Measurements from ENCODE around the gene RIPOR3.
"Not testable (repeated sequence)": the region's sequence is repeated elsewhere in the genome, so short reads cannot be mapped to it uniquely, and the experiment has no call there.

Gene RIPOR3

DNA sequence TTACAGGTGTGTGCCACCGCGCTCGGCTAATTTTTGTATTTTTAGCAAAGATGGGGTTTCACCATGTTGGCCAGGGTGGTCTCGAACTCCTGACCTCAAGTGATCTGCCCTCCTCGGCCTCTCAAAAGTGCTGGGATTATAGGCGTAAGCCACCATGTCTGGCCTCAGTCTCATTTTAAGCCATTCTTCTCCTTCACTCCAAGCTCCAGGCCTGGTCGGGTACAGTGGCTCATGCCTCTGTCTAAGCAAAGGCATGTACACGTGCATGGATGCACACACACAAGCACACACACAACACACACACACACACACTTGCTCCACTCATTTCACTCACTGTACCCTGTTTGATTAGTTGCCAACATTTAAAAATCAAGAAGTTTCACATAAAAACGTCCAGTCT, 32.3 kb upstream of the RIPOR3 start:
- no peak for DNase-seq

DNA sequence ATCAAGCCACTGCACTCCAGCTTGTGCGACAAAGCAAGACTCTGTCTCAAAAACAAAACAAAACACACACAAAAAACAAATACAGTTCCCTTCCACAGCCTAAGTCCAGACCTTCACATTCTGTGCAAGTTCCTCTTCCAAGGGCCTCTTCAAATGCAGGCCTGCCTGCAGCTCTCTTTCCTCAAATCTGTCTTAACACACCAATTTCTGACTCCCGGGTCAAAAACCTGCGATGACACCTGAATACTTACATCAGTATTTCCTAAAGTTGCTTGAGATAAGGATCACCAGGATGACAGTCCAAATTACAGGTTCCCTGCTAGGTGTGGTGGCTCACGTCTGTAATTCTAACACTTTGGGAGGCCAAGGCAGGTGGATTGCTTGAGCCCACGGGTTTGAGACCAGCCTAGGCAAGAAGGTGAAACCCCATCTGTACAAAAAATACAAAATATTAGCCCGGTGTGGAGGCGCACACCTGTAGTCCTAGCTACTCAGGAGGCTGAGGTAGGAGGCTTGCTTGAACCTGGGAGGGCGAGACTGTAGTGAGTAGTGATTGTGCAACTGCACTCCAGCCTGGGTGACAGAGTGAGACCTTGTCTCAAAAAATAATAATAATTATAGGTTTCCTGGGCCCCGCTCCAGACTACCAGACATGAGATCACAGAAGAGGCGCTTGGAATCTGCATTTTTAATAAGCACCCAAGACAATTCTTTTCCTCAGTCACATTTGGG, 31.2 kb upstream of the RIPOR3 start:
- no peak for DNase-seq

DNA sequence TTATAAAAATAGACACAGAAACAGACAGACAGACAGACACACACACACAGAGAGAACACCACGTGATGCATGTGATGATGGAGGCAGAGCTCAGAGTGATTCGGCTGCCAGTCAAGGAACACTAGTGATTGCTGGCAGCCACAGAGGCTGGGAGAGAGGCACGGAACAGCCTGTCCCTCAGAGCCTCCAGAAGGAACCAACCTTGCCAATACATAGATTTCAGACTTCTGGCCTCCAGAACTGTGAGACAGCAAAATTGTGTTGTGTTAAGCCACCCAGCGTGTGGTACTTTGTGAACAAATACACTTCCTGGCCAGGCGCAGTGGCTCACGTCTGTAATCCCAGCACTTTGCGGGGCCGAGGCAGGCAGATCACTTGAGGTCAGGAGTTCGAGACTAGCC, 30.5 kb upstream of the RIPOR3 start:
- no peak for DNase-seq

DNA sequence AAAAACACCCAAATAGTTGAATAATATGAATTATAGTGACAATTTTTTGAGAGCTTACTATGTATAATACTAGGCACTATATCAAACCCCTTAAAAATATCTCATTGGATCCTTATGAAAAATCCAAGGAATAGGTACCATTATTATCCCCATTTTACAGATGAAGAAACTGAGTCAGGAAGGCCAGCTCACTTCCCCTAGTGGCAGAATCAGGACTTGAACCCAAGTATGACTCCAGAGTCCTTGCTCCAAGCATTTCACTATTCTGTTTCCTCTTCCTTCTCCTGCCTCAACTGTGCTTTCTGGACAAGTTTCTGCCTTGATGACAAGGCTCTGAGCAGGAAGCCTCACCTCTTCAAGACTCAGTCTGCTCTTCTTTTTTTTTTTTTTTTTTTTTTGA, 29.2 kb upstream of the RIPOR3 start:
- no peak for DNase-seq

DNA sequence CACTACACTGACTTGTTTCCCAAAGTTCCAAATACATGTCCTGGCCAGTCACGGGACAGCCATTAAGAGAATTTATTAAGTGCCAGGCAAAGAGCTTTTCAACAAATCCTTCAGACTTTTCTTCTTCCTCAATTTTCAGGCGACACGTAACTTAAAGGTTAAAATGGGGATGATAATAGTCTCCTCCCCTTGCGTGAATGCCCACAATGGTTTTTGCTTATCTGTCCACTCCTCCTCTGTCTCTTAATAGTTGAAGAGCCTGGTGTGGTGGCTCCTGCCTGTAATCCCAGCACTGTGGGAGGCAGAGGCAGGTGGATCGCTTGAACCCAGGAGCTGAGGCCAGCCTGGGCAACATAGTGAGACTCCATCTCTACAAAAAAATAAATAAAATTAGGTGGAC, 28.7 kb upstream of the RIPOR3 start:
- no peak for DNase-seq

DNA sequence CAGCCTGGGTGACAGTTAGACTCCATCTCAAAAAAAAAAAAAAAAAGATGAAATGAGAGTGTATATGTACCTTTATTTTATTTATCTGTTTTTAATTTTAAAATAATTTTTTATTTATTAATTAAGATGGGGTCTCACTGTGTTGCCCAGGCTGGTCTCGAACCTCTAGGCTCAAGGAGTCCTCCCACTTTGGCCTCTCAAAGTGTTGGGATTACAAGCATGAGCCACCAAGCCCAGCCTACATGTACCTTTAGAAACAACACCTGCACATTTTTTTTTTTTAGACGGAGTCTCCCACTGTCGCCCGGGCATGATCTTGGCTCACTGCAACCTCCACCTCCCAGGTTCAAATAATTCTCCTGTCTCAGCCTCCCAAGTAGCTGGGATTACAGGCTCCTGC, 28.0 kb upstream of the RIPOR3 start:
- no peak for DNase-seq

DNA sequence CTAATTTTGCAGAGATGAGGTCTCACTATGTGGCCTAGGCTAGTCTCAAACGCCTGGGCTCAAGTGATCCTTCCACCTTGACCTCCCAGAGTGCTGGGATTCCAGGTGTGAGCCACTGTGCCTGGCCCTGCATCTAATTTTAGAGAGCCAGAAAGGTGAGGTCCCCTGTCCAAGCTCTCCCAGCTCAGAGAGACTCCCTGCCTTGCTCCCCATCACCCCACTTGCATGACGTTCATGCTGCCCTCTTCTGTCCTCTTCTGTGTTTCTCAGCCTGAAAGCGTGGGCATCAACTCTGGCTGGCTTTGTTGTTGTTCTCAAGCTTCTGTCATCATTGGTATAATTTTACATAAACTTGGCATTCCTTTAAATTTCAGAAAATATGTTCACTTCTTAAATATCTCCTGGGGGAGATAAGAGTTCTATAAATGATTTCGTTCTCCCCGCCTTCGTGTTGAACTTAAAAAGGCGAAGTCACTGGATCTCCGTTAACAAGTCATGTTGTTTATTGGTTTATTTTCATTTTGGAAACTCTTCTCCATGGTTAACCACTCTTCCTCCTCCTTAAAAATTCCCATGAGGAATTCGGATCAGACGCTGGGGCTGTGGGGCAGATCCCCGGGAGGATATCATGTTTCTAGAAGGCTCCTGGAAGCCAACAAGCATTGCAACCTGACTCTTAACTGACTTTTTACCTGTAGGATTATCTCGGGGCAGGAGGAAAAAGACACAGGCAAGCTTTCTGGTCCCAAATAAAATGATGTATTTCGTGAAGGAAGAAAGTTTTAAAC, 26.8 kb upstream of the RIPOR3 start:
- DNase-seq, result no peak

DNA sequence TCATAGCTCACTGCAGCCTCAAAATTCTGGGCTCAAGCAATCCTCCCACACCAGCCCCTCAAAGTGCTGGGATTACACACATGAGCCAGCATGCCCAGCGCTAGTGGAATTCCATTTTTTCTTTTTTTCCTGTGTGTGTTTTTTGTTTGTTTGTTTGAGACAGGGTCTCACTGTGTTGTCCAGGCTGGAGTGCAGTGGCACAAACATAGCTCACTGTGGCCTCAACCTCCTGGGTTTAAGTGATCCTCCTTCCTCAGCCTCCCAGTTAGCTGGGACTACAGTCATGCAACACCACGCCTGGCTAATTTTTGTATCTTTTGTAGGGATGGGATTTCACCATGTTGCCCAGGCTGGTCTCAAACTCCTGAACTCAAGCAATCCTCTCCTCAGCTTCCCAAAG, 26.0 kb upstream of the RIPOR3 start:
- no peak for DNase-seq

DNA sequence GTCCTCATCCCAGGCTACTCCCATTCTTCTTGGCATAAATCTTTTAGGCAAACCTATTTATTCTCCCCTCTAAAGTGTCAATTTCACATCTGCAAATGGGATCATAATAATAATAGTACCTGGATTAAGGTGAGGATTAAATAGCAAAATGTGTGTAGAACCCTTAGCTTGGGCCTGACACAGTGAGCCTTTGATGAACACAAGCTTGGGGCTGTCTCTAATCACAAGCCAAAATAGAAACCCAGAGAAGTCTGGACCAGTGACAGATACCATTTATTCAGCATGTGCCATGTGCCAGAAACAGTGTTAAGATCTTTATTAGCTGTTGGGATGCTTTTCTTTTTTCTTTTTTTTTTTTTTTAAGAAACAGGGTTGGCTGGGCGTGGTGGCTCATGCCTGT, 25.2 kb upstream of the RIPOR3 start:
- no peak for DNase-seq

DNA sequence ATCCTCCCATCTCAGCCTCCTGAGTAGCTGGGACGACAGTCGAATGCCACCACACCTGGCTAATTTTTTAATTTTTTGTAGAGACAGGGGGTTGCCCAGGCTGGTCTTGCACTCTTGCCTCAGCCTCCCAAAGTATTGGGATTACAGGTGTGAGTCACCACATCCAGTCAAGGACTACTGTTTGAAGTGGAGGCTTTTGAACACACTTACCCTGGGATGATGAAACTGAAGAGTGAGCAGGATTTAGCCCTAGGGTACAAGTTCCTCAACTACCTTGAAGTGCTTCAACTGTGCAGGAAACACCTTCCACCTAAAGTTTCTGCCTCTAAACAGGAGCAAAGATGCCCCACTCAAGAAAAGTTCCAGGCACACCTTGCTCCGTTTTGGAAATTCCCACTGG, 24.4 kb upstream of the RIPOR3 start:
- no peak for DNase-seq

DNA sequence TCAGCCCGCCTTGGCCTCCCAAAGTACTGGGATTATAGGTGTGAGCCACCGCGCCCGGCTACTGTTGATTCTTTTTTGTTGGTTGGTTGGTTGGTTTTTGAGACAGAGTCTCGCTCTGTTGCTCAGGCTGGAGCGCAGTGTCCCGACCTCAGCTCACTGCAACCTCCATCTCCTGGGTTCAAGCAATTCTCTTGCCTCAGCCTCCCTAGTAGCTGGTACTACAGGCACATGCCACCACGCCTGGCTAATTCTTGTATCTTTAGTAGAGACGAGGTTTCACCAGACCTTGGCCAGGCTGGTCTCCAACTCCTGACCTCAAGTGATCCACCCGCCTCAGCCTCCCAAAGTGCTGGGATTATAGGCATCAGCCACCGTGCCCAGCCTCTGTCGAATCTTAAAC, 23.1 kb upstream of the RIPOR3 start:
- DNase-seq, result not testable (repeated sequence)

DNA sequence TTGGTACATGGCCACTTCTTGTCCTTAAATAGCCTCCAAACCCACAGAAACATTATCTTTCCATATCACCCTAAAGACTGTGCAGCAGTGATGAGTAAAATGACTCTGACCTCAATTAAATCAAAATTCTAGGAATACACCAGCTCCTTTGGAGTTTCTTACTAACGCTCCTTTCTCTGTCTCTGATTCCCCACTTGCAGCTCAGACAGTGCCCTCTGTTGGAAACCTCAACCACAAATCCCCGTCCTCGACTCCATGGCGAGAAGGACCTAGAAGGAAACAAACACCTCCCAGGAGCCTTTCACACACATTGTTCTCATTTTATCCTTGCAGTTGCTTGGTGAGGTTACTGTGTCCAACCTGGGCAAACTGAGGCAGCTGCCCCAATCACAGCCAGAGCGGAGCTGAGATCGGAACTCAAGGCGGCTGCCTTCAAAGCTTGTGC, 22.3 kb upstream of the RIPOR3 start:
- DNase-seq, result no peak

DNA sequence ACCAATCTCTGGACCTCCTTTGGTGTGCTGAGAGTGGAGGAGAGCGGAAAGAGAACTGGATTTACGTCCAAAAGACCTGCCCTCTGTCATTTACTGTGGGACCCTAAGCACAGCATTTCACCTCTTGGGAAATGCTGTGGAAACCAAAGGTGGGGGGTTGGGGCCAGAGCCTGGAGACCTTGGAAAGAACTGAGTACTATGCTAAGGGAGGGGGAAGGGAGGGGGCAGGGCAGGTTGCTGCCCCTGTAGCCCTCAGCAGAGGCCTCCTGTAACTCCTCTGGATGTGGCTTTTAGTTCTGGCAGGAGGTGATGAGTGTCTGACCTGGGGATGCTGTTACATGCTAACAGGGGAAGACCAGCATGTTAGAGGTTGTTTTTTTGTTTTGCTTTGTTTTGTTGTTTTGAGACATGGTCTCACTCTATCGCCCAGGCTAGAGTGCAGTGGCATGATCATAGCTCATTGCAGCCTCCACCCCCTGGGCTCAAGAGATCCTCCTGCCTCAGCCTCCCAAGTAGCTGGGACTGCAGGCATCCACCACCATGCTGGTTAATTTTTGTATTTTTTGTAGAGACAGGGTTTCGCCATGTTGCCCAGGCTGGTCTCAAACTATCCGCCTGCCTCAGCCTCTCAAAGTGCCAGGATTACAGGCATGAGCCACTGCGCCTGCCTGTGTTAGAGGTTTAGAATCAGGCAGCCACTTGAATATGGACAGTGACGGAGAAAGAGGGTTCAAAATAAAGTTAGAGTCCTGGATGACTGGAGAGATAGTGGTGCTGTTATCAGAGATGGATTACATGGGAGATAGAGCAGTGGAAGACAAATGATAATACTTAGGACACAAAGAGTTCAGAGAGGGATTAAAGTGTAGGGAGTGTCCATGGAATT, 21.7 kb upstream of the RIPOR3 start:
- DNase-seq, result no peak

DNA sequence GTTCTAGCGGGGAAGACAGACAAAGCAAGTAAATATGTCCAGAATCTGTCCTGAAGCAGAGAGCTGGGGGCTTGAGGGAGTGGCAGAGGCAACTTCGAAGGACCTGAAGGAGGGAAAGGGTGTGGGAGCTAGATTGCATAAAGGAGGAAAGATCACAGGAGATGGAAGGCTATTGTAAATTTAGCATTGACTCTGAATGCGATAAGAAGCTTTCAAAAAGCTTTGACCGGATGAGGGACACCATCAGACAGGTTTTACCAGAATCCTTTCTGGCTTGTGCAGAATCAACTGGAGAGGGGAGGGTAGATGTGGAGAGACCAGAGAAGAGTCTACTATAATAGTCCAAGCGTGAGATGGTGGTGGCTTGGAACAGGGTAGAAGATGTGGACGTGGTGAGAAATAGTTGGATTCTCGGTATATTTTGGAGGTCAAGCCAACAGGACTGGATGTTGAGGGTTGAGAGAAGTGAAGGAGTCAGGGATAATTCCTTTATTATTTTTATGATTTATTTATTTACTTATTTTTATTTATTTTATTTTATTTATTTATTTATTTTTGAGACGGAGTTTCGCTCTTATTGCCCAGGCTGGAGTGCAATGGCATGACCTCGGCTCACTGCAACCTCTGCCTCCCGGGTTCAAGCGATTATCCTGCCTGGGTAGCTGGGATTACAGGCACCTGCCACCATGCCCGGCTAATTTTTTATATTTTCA, 19.9 kb upstream of the RIPOR3 start:
- no peak for DNase-seq

DNA sequence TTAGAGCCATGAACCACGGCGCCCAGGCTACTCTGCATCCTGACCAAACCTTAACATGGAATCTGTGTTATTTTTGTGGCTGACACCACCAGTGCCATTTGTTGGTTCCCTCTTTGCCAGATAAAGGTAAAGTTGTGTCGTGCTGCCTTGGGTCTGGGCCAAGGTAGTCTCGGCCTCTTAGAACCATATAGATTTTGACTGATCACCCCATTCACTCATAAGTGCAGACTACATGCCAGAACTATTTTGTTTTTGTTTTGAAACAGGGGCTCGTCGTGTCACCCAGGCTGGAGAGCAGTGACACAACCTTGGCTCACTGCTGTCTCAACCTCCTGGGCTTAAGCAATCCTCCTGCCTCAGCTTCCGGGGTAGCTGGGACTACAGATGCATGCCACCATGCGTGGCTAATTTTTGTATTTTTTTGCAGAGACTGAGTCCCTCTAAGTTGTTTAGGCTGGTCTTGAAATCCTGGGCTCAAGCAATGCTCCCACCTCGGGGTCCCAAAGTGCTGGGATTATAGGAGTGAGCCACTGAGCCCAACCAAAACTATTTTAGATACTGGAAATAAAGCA, 19.2 kb upstream of the RIPOR3 start:
- no peak for DNase-seq

DNA sequence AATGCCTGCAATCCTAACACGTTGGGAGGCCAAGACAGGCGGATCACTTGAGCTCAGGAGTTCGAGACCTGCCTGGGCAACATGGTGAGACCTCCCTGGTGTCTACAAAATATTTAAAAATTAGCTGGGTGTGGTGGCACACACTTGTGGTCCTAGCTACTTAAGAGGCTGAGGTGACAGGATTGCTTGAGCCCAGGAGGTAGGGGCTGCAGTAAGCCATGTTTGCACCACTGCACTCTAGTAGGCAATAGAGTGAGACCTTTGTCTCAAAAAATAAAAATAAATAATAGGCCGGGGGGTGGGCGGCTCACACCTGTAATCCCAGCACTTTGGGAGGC, 18.3 kb upstream of the RIPOR3 start:
- DNase-seq, result no peak

DNA sequence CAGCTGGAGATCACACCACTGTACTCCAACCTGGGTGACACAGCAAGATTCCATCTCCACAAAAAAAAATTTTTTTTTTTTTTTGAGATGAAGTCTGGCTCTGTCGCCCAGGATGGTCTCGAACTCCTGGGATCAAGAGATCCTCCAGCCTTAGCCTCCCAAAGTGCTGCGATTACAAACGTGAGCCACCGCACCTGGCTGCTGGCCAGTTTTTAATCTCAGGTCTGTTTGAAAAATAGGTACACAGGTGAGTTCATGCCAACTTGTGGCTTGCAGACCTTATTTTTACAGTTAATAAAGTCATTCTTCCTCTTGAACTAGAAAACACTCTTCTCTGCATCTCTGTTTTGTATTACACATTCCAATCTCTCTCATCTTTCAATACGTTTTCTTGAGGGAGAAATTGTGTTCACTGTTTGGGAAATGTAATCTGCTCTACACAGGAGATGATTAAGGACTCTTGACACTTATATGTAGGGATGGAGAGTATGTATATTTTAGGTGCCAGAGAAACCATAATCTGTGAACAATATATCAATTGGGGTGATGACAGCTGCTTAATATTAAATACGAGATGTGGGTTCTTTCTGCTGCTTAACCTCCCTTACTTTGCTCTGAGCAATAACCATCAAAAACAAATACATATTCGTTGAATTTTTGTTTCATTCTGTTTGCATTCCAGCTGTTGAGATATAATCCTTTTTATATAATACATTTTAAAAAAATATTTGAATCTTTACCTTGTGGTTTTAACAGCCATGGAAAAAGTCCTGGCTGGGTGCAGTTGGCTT, 17.7 kb upstream of the RIPOR3 start:
- DNase-seq, result no peak

DNA sequence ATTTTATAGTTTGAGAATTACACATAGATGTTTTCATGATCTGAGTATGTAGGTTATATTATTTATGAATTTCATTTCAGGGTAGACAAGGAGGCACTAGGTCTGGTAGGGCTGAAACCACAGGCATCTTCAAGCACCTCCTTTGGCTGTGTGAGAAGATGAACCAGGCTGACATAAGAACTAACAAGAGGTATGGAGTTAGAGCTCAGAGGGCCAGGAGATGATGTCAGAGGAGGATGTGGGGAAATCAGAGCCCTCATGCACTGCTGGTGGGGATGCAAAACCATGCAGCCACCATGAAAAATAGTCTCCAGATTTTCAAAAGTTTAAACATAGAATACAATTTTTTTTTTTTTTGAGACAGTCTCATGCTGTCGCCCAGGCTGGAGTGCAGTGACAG, 13.6 kb upstream of the RIPOR3 start:
- no peak for DNase-seq

DNA sequence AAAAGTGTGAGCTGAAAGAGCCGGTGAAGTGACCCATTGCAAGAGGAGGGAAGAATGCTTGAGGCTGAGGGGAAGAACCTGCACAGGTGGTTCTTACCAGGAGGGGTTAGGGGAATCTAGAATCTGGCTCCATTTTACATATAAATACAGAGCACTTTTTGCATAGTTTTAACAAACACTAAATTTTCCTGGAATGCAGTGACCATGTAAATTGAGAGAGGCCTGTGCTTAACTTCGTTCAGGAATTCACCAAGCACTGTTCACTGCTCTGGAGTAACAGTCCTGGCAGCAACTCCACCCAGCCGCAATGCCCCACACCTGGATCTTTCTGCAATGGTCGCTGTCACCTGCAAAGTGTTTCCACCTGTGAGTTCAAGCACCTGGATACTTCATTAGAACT, 13.2 kb upstream of the RIPOR3 start:
- DNase-seq, result no peak

DNA sequence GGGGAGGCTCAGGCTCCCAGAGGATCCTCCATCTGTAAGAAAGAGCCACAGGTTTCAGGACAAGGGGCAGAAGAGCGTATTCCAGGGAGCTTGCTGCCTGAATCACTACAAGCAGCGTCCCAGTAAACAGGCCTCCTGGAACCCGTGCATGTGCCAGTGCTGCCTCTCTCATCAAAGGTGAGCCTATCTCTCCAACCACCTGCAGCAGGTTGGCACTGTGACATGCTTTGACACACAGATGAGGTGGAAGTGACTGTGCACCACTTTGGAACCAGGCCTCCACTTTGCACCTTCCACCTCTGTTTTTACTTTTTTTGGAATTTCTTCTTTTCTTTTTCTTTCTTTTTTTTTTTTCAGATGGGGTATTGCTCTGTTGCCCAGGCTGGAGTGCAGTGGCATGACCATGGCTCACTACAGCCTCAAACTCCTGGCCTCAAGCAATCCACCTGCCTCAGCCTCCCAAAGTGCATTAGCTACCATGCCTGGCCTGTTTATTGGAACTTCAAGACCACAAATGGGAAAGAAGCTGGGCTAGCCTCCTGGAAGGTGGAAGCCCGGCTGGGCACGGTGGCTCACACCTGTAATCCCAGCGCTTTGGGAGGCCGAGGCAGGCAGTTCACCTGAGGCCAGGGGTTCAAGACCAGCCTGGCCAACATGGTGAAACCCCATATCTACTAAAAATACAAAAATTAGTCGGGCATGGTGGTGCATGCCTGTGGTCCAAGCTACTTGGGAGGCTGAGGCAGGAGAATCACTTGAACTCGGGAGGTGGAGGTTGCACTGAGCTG, 12.5 kb upstream of the RIPOR3 start:
- DNase-seq, result not testable (repeated sequence)

Measured in activated CD4-positive, alpha-beta T cell treated with anti-CD3 and anti-CD28 coated beads for 1 hour (primary cell).